Hepatocyte (in vitro differentiated cells): ENCODE data around the gene SFRP5. TPM values are rescaled to one million over a fixed set of nuclear protein-coding genes. Genes with fewer than 3 reads are reported as not detected.

ENCODE experiments used
- DNase-seq: peaks from one replicate; pipeline ENCODE4 v3.0.0-alpha.2; 2016; ENCODE audit warnings: low spot score
- H2AFZ ChIP-seq: fragments of 200-600 bp; sonication (generic); 2 replicates; pipeline ENCODE4 v1.6.0; 2016; ENCODE audit warnings: antibody characterized with exemption, mild to moderate bottlenecking
- H3K27ac ChIP-seq: fragments of 200-600 bp; sonication (generic); 2 replicates; pipeline ENCODE4 v1.5.1; 2016; ENCODE audit warnings: mild to moderate bottlenecking
- H3K27me3 ChIP-seq: fragments of 200-600 bp; sonication (generic); 2 replicates; pipeline ENCODE4 v1.6.1; 2016
- H3K36me3 ChIP-seq: fragments of 200-600 bp; sonication (generic); replicated peaks from 2 replicates; pipeline ENCODE4 v1.5.1; 2016; ENCODE audit warnings: low read depth; ENCODE audit not compliant: insufficient read depth
- H3K4me1 ChIP-seq: fragments of 200-600 bp; sonication (generic); 2 replicates; pipeline ENCODE4 v1.5.1; 2016; ENCODE audit warnings: mild to moderate bottlenecking, moderate library complexity; ENCODE audit not compliant: insufficient read depth
- H3K4me2 ChIP-seq: fragments of 200-600 bp; sonication (generic); 2 replicates; pipeline ENCODE4 v1.6.0; 2016
- H3K4me3 ChIP-seq: fragments of 200-600 bp; sonication (generic); 2 replicates; pipeline ENCODE4 v1.5.1; 2016; ENCODE audit warnings: mild to moderate bottlenecking
- H3K79me2 ChIP-seq: fragments of 200-600 bp; sonication (generic); 2 replicates; pipeline ENCODE4 v1.6.0; 2017; ENCODE audit warnings: mild to moderate bottlenecking
- H3K9me2 ChIP-seq: fragments of 200-600 bp; sonication (generic); replicated peaks from 2 replicates; pipeline ENCODE4 v1.6.0; 2017; ENCODE audit warnings: mild to moderate bottlenecking; ENCODE audit not compliant: insufficient read depth
- H3K9me3 ChIP-seq: fragments of 200-600 bp; sonication (generic); 2 replicates; pipeline ENCODE4 v1.5.1; 2016; ENCODE audit warnings: low read depth, mild to moderate bottlenecking
- H4K20me1 ChIP-seq: fragments of 200-600 bp; sonication (generic); 2 replicates; pipeline ENCODE4 v1.6.0; 2016; ENCODE audit warnings: mild to moderate bottlenecking; ENCODE audit not compliant: insufficient read depth, poor library complexity, severe bottlenecking
- EZH2 ChIP-seq: fragments of 200-600 bp; sonication (generic); IDR thresholded peaks from 2 replicates; pipeline ENCODE4 v1.6.1; 2016; ENCODE audit warnings: antibody characterized with exemption, mild to moderate bottlenecking, borderline replicate concordance
- EZH2phosphoT487 ChIP-seq: fragments of 200-600 bp; sonication (generic); IDR thresholded peaks from one replicate; pipeline ENCODE4 v1.6.1; 2018; ENCODE audit warnings: antibody characterized with exemption, mild to moderate bottlenecking, low read depth, moderate library complexity; ENCODE audit not compliant: unreplicated experiment, severe bottlenecking
- WGBS: methylation state at CpG from one replicate; pipeline ENCODE4 v1.1.6; 2016; ENCODE audit warnings: low lambda C conversion rate; ENCODE audit errors: missing lambda C conversion rate; 5-methylcytosine and 5-hydroxymethylcytosine counted together
- polyA plus RNA-seq: library from polyadenylated mRNA; unstranded; fragments of >200 nt; fragmentation: Nextera tagmentation; extraction: Ambion mirVana; gene quantifications from 2 replicates; pipeline ENCODE4 v1.2.1, GENCODE V29; 2016
- total RNA-seq: library from RNA; depleted of rRNA; stranded (reverse); fragments of >200 nt; gene quantifications from 2 replicates; pipeline ENCODE4 v1.2.3, GENCODE V29; 2014
- TF ChIP-seq, protein P1 (sequence below): fragments of 200-600 bp; sonication (generic); IDR thresholded peaks from 2 replicates; pipeline ENCODE4 v1.5.1; 2016; ENCODE audit warnings: antibody characterized with exemption, mild to moderate bottlenecking; ENCODE audit not compliant: poor library complexity

SFRP5 gene
- total and polyA plus RNA-seq, 2 experiments from 2014 or later, result 17.2 to 48.9 TPM

DNA sequence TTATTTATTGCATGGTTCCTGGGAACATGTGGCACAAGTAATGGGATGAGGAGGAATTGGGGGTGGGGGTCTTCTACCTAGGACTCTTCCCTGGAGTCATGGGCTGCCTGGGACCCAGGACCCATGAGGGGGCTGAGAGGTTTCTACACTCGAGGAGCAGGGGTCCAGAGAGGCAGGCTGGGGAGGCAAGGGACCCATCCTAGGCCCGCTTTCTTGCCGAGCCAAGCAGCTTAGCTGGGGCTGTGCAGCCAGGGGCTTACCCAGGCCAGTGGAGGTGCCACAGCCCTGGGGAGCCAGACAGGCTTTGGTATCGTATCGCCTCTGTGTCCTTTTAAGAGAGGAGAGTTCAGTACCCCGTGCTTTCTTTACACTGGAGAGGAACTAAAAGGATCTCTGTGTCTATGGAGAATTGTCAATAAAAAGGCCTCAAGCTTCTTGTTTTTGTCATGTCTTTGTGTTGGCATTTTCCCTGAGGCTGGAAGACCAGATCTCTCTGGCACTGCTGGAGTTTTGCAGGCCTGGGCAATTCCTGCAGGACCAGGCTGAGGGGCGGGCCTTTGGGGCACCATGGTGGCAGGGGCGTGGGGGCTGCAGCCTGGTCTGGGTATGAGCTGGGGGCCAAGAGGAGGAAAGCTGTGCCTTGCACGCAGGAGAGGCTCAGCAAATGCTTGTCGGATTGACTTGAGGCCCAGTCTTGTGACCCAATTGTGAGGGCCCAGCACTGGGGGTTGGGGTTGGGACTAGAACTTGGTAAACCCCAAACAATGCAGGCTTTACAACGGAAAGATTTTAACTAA, 11.1 kb downstream of the SFRP5 start:
- DNase-seq, result no peak
- TF ChIP-seq EZH2 (no peak), EZH2phosphoT487 (no peak)
- TF ChIP-seq, protein P1, sequence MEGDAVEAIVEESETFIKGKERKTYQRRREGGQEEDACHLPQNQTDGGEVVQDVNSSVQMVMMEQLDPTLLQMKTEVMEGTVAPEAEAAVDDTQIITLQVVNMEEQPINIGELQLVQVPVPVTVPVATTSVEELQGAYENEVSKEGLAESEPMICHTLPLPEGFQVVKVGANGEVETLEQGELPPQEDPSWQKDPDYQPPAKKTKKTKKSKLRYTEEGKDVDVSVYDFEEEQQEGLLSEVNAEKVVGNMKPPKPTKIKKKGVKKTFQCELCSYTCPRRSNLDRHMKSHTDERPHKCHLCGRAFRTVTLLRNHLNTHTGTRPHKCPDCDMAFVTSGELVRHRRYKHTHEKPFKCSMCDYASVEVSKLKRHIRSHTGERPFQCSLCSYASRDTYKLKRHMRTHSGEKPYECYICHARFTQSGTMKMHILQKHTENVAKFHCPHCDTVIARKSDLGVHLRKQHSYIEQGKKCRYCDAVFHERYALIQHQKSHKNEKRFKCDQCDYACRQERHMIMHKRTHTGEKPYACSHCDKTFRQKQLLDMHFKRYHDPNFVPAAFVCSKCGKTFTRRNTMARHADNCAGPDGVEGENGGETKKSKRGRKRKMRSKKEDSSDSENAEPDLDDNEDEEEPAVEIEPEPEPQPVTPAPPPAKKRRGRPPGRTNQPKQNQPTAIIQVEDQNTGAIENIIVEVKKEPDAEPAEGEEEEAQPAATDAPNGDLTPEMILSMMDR, result no peak
- no peaks in the 10 kb centered on the region for H4K20me1 ChIP-seq
- 89% methylated on average over 11 of the region's 11 CpGs for WGBS
- no peak overlapping the region for H3K4me2 ChIP-seq
- no peak overlapping the region for H2AFZ ChIP-seq
- no peaks in the 10 kb centered on the region for H3K27me3 ChIP-seq
- no peak overlapping the region for H3K27ac ChIP-seq
- H3K36me3 ChIP-seq, result no peaks in the 10 kb centered on the region
- H3K79me2 ChIP-seq, result no peaks in the 10 kb centered on the region
- no peaks in the 10 kb centered on the region for H3K4me1 ChIP-seq
- H3K9me2 ChIP-seq, result no peaks in the 10 kb centered on the region
- no peak overlapping the region for H3K4me3 ChIP-seq
- no peaks in the 10 kb centered on the region for H3K9me3 ChIP-seq

DNA sequence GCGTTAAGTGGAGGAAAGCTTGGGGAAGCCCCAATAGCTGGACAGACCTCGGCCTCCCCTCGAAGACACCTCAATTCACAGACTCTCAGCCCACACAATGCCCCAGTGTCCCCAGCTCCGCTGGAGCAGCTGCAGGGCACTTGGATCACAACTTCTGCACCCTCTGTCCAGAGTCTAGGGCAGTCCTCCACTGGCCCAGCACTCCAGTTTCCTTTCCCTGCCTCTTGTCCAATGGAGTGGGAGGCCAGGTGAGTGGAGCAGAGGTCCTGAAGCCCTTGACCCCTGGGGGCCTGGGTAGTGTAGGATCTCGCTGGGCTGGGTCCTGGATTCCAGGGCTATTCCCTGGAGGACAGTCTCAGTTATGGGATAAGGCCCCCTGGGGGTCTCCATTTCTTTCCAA, 11.9 kb downstream of the SFRP5 start:
- H3K4me2 ChIP-seq, result no peak overlapping the region
- no peaks in the 10 kb centered on the region for H3K27me3 ChIP-seq
- H3K9me2 ChIP-seq, result no peaks in the 10 kb centered on the region
- H3K27ac ChIP-seq, result no peak overlapping the region
- WGBS, result 78% methylated on average over 5 of the region's 5 CpGs
- H4K20me1 ChIP-seq, result no peaks in the 10 kb centered on the region
- H3K9me3 ChIP-seq, result no peaks in the 10 kb centered on the region
- H3K4me3 ChIP-seq, result no peak overlapping the region
- DNase-seq, result no peak
- H3K4me1 ChIP-seq, result no peaks in the 10 kb centered on the region
- no peak overlapping the region for H2AFZ ChIP-seq
- no peaks in the 10 kb centered on the region for H3K79me2 ChIP-seq
- TF ChIP-seq, protein P1, result no peak
- TF ChIP-seq EZH2, result no peak
- TF ChIP-seq EZH2phosphoT487, result no peak
- H3K36me3 ChIP-seq, result no peaks in the 10 kb centered on the region

DNA sequence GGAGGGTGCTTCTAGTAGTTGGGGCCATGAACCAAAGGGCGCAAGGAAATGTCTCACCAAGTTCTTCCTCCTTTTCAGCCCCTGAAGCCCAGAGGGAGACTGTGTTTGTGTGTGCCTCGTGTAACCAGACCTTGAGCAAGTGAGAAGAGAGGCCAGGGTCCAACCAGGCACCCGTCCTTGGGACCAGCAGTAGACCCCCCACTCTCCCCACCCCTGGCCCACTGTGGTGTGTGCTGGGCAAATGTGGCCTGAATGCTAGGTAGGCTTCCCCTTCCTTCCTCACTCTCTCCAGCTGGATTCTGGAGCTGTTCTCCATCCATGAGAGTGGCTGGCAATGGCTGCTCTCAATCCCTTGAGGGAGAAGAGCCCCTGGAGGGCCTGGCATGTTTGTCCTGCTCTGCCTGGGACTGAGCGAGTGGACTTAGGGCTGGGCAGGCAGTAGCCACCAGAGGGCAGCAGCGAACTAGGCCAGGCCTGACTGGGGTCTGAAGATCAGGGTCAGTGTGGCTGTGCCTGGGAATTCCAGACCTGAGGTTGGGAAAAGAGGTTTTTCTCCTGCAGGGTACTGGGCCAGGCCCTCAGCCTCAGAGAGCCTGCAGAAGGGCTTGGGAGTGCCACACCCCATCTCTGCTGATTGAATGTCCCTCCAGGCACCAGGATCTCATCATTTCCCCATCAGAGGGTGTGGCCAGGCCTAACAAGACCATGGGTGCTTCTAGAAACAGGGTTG, 12.5 kb downstream of the SFRP5 start:
- no peaks in the 10 kb centered on the region for H3K36me3 ChIP-seq
- H3K9me2 ChIP-seq, result no peaks in the 10 kb centered on the region
- H3K79me2 ChIP-seq, result no peaks in the 10 kb centered on the region
- peak; percentile 89 for DNase-seq
- H3K27me3 ChIP-seq, result no peaks in the 10 kb centered on the region
- no peak overlapping the region for H3K27ac ChIP-seq
- TF ChIP-seq, protein P1, result peak; percentile 87
- no peak for TF ChIP-seq EZH2
- no peak for TF ChIP-seq EZH2phosphoT487
- no peaks in the 10 kb centered on the region for H3K4me1 ChIP-seq
- H2AFZ ChIP-seq, result no peak overlapping the region
- H4K20me1 ChIP-seq, result no peaks in the 10 kb centered on the region
- no peak overlapping the region for H3K4me3 ChIP-seq
- H3K9me3 ChIP-seq, result no peaks in the 10 kb centered on the region
- WGBS, result 44% methylated on average over 5 of the region's 5 CpGs
- no peak overlapping the region for H3K4me2 ChIP-seq
